Ascending aorta (tissue), 2 donors: ENCODE measurements around the gene ZBTB4. TPM values are rescaled to one million over a fixed set of nuclear protein-coding genes. Genes with fewer than 3 reads are reported as not detected.

Source experiments
- DNase-seq, 2 donors: peaks; one replicate each; pipeline ENCODE4 v3.0.0-alpha.2; 2019; ENCODE audit warnings: low spot score in 2 of 2
- H3K27ac ChIP-seq, 2 donors: fragments of 200-600 bp; sonication (generic); one replicate each; pipeline ENCODE4 v1.5.1; 2016 to 2017; ENCODE audit warnings: mild to moderate bottlenecking in 1 of 2
- H3K27me3 ChIP-seq: fragments of 200-600 bp; sonication (generic); one replicate; pipeline ENCODE4 v1.5.1; 2017
- H3K36me3 ChIP-seq, 2 donors: fragments of 200-600 bp; sonication (generic); one replicate each; pipeline ENCODE4 v1.5.1; 2016
- H3K4me1 ChIP-seq, 2 donors: fragments of 200-600 bp; sonication (generic); one replicate each; pipeline ENCODE4 v1.5.1; 2016 to 2017; ENCODE audit warnings: mild to moderate bottlenecking in 1 of 2
- H3K4me3 ChIP-seq, 2 donors: fragments of 200-600 bp; sonication (generic); one replicate each; pipeline ENCODE4 v1.5.1; 2016 to 2017; ENCODE audit warnings: mild to moderate bottlenecking in 1 of 2
- H3K9me3 ChIP-seq, 2 donors: fragments of 200-600 bp; sonication (generic); one replicate each; pipeline ENCODE4 v1.5.1; 2016
- intact Hi-C: fragments of 100-400 bp; cut with DNase I; formaldehyde crosslinking; loops from one replicate; pipeline ENCODE4 v1.15.1; 2023
- total RNA-seq: library from RNA; depleted of rRNA; stranded (reverse); fragments of >200 nt; gene quantifications from one replicate; pipeline ENCODE4 v1.1.0, GENCODE V29; 2016
- TF ChIP-seq, protein P1 (sequence below), 3 experiments: fragments of 200-600 bp in 2 of 3; fragments of 450-650 bp in 1 of 3; sonication (generic) in 2 of 3; IDR thresholded peaks; one replicate each; pipeline ENCODE4 v1.5.1; 2016 to 2019; ENCODE audit warnings: antibody characterized with exemption in 3 of 3, mild to moderate bottlenecking in 1 of 3, moderate library complexity in 1 of 3

ZBTB4 gene, protein sequence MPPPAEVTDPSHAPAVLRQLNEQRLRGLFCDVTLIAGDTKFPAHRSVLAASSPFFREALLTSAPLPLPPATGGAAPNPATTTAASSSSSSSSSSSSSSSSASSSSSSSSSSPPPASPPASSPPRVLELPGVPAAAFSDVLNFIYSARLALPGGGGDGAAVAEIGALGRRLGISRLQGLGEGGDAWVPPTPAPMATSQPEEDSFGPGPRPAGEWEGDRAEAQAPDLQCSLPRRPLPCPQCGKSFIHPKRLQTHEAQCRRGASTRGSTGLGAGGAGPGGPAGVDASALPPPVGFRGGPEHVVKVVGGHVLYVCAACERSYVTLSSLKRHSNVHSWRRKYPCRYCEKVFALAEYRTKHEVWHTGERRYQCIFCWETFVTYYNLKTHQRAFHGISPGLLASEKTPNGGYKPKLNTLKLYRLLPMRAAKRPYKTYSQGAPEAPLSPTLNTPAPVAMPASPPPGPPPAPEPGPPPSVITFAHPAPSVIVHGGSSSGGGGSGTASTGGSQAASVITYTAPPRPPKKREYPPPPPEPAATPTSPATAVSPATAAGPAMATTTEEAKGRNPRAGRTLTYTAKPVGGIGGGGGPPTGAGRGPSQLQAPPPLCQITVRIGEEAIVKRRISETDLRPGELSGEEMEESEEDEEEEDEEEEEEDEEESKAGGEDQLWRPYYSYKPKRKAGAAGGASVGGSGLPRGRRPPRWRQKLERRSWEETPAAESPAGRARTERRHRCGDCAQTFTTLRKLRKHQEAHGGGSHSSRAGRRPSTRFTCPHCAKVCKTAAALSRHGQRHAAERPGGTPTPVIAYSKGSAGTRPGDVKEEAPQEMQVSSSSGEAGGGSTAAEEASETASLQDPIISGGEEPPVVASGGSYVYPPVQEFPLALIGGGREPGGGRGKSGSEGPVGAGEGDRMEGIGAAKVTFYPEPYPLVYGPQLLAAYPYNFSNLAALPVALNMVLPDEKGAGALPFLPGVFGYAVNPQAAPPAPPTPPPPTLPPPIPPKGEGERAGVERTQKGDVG
- total RNA-seq = 67.9 TPM

DNA sequence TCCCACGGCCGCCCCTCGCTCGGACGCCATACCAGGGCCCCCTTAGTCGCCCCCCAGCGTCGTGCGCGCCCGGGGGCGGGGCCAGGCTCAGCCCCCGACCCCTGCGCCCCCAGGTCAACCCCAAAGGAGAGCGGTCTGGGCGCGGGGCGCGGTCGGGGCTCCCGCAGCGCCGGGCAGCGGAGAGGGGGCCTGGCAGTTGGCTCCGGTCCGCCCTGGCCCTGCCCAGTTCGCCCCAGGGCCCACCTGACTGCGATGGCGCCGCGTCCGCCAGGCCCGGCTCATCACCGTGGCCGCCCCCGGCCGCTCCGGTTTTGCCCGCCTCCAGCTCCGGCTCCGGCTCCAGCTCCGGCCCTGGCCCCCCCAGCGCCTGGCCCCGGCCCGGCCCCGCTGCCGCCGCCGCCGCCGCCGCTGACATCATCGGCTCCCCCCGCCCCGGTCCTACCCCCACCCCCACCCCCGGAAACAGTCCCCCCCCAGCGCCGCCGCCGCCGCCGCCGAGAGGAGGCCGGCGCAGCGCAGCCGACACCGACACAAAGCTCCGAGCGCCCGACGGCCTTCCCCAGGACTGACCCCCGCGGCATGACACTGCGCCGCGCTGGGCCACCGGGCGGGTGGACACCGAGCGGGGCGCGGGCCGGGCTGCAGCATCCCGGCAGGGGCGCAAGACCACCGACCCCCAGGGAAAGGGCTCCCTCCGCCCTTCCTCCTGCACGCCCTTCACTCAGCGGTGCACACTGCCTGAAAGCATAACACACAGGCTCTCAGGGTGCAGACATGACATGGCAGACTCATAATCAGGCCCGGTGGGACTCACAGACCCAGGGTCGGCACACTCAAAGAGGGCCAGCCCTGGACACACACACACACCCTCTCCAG lies at the start of gene ZBTB4:
Gene ZBTB4, minus strand, starts transcription at position 419 of the 876 bp plus-strand sequence. CDS start 12,830 bp downstream, outside the sequence.
- intact Hi-C loops = loop anchor here (5.0 to 10.0 kb wide), 3 partner anchors 205 to 678 kb away; partner anchors contain the start of genes CYB5D1, NAA38, TMEM88 and TP53
- Histone ChIP-seq H3K27me3 (no peaks in the 10 kb centered on the region), H3K27ac (peak within 1 kb of the TSS; percentile 100), H3K36me3 (peaks cover 0 to 3% of the 10 kb centered on the region in 2 donors), H3K4me3 (peak within 1 kb of the TSS; percentile 100), H3K9me3 (no peaks in the 10 kb centered on the region), H3K4me1 (peaks cover 14 to 44% of the 10 kb centered on the region in 2 donors)
- peak in 1 of 2 donors; percentile 78 for DNase-seq
- TF ChIP-seq, protein P1, sequence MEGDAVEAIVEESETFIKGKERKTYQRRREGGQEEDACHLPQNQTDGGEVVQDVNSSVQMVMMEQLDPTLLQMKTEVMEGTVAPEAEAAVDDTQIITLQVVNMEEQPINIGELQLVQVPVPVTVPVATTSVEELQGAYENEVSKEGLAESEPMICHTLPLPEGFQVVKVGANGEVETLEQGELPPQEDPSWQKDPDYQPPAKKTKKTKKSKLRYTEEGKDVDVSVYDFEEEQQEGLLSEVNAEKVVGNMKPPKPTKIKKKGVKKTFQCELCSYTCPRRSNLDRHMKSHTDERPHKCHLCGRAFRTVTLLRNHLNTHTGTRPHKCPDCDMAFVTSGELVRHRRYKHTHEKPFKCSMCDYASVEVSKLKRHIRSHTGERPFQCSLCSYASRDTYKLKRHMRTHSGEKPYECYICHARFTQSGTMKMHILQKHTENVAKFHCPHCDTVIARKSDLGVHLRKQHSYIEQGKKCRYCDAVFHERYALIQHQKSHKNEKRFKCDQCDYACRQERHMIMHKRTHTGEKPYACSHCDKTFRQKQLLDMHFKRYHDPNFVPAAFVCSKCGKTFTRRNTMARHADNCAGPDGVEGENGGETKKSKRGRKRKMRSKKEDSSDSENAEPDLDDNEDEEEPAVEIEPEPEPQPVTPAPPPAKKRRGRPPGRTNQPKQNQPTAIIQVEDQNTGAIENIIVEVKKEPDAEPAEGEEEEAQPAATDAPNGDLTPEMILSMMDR (IDR thresholded peaks at IDR 0.05) = no peak

DNA sequence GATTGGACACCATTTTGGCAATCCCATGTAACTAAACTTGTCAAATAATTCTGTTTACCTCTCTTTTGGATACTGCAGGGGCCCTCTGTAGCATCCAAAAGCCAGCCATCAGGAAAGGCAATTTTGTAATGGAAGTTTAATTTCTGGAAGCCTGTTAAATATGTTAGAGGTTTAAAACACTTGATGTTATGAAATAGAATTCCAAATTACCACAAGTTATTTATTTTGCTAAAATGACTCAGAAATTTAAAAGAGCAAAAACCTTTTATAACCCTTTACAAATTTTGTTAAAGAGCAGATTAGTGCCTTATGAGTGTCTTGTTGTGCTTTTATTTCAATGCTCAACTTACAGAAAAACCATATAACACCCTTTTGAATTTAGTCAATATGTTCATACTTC lies 49.4 kb upstream of the ZBTB4 start:
- DNase-seq = no peak

DNA sequence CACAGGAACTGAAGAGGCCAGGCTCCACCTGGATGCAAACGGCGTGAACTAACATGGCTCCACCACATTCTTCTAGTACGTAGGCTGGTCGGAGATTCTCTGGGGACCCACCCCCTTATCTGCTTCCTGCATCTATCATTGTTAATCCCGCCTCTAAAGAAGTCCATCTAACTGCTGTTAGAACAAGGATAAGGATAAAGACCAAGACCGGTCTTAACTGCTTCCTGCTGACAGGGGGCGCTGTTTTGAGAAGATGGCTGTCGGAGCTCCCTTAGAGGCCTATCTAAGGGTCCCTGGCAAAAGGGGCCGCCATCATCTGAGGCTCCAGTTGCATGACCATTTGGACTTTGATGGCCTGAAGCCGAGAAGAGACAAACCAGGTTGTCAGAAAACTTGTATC lies 43.6 kb upstream of the ZBTB4 start:
- H3K4me1 ChIP-seq = no peaks in the 10 kb centered on the region
- no peaks in the 10 kb centered on the region for H3K9me3 ChIP-seq
- H3K36me3 ChIP-seq = no peaks in the 10 kb centered on the region
- TF ChIP-seq, protein P1 (IDR thresholded peaks at IDR 0.05) = peak; percentile 31 to 47 (median 32)
- no peak overlapping the region for H3K27ac ChIP-seq
- H3K4me3 ChIP-seq = no peak overlapping the region
- intact Hi-C loops = no loop called here
- no peak for DNase-seq
- H3K27me3 ChIP-seq = no peaks in the 10 kb centered on the region

More for the DNA sequence above, 49.4 kb upstream of the ZBTB4 start:
- H3K27me3 ChIP-seq = no peaks in the 10 kb centered on the region
- peaks cover 4 to 13% of the 10 kb centered on the region in 2 donors for H3K9me3 ChIP-seq
- TF ChIP-seq, protein P1 (IDR thresholded peaks at IDR 0.05) = no peak
- H3K36me3 ChIP-seq = no peaks in the 10 kb centered on the region
- no peak overlapping the region for H3K4me3 ChIP-seq
- H3K27ac ChIP-seq = no peak overlapping the region
- intact Hi-C loops = no loop called here
- H3K4me1 ChIP-seq = no peaks in the 10 kb centered on the region

DNA sequence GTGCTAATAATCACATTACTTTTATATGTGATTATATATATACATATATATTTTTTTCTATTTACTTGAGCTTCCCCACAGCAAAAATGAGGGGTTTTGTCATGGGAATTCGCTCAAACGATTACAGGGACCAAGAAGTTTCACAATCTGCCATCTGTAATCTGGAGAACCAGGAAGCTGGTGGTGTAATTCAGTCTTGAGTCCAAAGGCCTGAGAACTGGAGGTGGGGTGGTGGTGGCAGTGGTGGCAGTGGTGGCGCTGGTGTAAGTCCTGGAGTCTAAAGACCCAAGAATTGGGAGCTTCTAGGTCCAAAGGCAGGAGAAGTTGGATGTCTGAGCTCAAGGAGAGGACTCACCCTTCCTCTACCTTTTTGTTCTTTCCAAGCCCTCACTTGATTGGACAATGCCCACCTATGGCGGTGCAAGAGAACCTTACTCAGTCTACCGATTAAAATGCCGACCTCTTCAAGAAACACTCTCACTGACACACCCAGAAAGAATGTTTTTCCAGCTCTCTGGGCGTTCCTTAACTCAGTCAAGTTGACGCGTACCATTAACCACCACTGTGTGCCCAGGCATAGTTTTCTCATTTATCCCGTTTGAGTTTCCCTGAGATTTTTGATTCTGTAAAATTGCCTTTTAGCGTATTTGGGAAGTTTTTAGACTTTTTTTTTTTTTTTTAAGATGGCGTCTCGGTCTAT lies 36.6 kb upstream of the ZBTB4 start:
- no peak for DNase-seq
- Histone ChIP-seq H3K4me1 (no peaks in the 10 kb centered on the region), H3K27ac (peak overlapping the region in 1 of 2 donors; percentile 18), H3K4me3 (no peak overlapping the region), H3K36me3 (peaks cover 32 to 36% of the 10 kb centered on the region in 2 donors), H3K9me3 (no peaks in the 10 kb centered on the region), H3K27me3 (no peaks in the 10 kb centered on the region)
- TF ChIP-seq, protein P1 (IDR thresholded peaks at IDR 0.05) = no peak
- intact Hi-C loops = loop anchor here (2.0 to 5.0 kb wide), 2 partner anchors 73 to 171 kb away; partner anchors contain the start of genes TP53 and WRAP53
